GM12878 (cell line): ENCODE data around the gene TCF7. TPM values are rescaled to one million over a fixed set of nuclear protein-coding genes. Genes with fewer than 3 reads are reported as not detected.

Experiments
- ATAC-seq: fragments of 200-7000 bp; cut with Tn5 transposase; 3 replicates; pipeline ENCODE4 v1.9.1; 2020; ENCODE audit warnings: mild to moderate bottlenecking, moderate library complexity
- BruUV-seq: library from RNA; stranded (reverse); fragments of 400-500 nt; replicated peaks from 2 replicates; lab custom pipeline; 2021; lab: Mats Ljungman, UMichigan
- CTCF ChIA-PET: fragments of 300-600 bp; sonication (Branson Sonifier 250); formaldehyde crosslinking; extraction: SDS; loops from one replicate; lab custom pipeline; 2021; ENCODE audit warnings: inconsistent platforms; lab: Yijun Ruan, JAX
- POLR2A ChIA-PET: fragments of 350-600 bp; formaldehyde crosslinking; extraction: SDS; loops from one replicate; lab custom pipeline; 2021; ENCODE audit warnings: inconsistent platforms; lab: Charles Lee
- RAD21 ChIA-PET: fragments of 300-600 bp; sonication (Branson Sonifier 250); formaldehyde crosslinking; loops from one replicate; lab custom pipeline; 2023; ENCODE audit warnings: antibody characterized with exemption; ENCODE audit not compliant: unreplicated experiment; lab: Charles Lee
- SMC1A ChIA-PET: fragments of 300-600 bp; sonication (Branson Sonifier 250); formaldehyde crosslinking; loops from one replicate; lab custom pipeline; 2023; ENCODE audit not compliant: unreplicated experiment, uncharacterized antibody; lab: Charles Lee
- DNase-seq: peaks from one replicate; pipeline ENCODE4 v3.0.0-alpha.2; 2011; ENCODE audit warnings: low read depth, low spot score
- FAIRE-seq: peaks from 3 replicates; lab custom pipeline; 2011; peaks lifted over from hg19 to GRCh38; lab: Jason Lieb, UNC
- H2AFZ ChIP-seq: 2 replicates; pipeline ENCODE4 v1.6.0; 2011; ENCODE audit warnings: low read depth, low read length, control low read depth; ENCODE audit not compliant: control insufficient read depth
- H3K27ac ChIP-seq: 2 replicates; pipeline ENCODE4 v1.5.1; 2011; ENCODE audit warnings: control low read depth; ENCODE audit not compliant: control insufficient read depth, insufficient read depth
- H3K27me3 ChIP-seq, 2 experiments: replicated peaks in 1 of 2; 2 replicates each; pipeline versions ENCODE4 v1.6.0 to v1.6.1; 2011; ENCODE audit warnings: low read length in 1 of 2; ENCODE audit not compliant: control insufficient read depth in 2 of 2, insufficient read depth in 2 of 2
- H3K36me3 ChIP-seq, 2 experiments: 2 replicates each; pipeline ENCODE4 v1.5.1; 2011; ENCODE audit warnings: low read length in 1 of 2; ENCODE audit not compliant: control insufficient read depth in 2 of 2, insufficient read depth in 2 of 2
- H3K4me1 ChIP-seq: 2 replicates; pipeline ENCODE4 v1.6.1; 2011; ENCODE audit warnings: mild to moderate bottlenecking, low read length, moderate library complexity, mixed read lengths; ENCODE audit not compliant: control insufficient read depth, insufficient read depth
- H3K4me2 ChIP-seq: 2 replicates; pipeline ENCODE4 v1.6.0; 2011; ENCODE audit warnings: control low read depth; ENCODE audit not compliant: control insufficient read depth, insufficient read depth
- H3K4me3 ChIP-seq: fragments of 200-600 bp; sonication (generic); 2 replicates; pipeline ENCODE4 v1.5.1; 2016
- H3K79me2 ChIP-seq: 2 replicates; pipeline ENCODE4 v1.6.0; 2011; ENCODE audit warnings: low read length; ENCODE audit not compliant: control insufficient read depth, insufficient read depth
- H3K9ac ChIP-seq: 2 replicates; pipeline ENCODE4 v1.8.0; 2011; ENCODE audit warnings: low read length, control low read depth, mixed read lengths; ENCODE audit not compliant: control insufficient read depth, insufficient read depth
- H3K9me3 ChIP-seq: replicated peaks from 3 replicates; pipeline ENCODE4 v1.5.1; 2011; ENCODE audit warnings: mild to moderate bottlenecking, low read length; ENCODE audit not compliant: control insufficient read depth, insufficient read depth
- H4K20me1 ChIP-seq: 2 replicates; pipeline ENCODE4 v1.6.0; 2011; ENCODE audit not compliant: control insufficient read depth, insufficient read depth
- BCL3 ChIP-seq: IDR thresholded peaks from 2 replicates; pipeline ENCODE4 v1.6.1; 2011; ENCODE audit warnings: borderline replicate concordance, low read depth, mild to moderate bottlenecking, moderate library complexity, low read length; ENCODE audit not compliant: insufficient read depth, poor library complexity, severe bottlenecking
- BMI1 ChIP-seq: fragments of 450-650 bp; IDR thresholded peaks from 2 replicates; pipeline ENCODE4 v1.6.1; 2016; ENCODE audit warnings: mild to moderate bottlenecking, moderate library complexity, borderline replicate concordance
- EED ChIP-seq: sonication (generic); IDR thresholded peaks from 2 replicates; pipeline ENCODE4 v1.6.1; 2016; ENCODE audit warnings: antibody characterized with exemption, low read depth
- ELK1 ChIP-seq: IDR thresholded peaks from 2 replicates; pipeline ENCODE4 v1.6.1; 2012; ENCODE audit warnings: low read depth, low read length, improper control_type of control experiment
- MAX ChIP-seq: IDR thresholded peaks from 2 replicates; pipeline ENCODE4 v1.6.1; 2012; ENCODE audit warnings: low read depth, low read length, improper control_type of control experiment
- PKNOX1 ChIP-seq: fragments of 450-650 bp; IDR thresholded peaks from 2 replicates; pipeline ENCODE4 v1.6.1; 2016; ENCODE audit warnings: mild to moderate bottlenecking
- PML ChIP-seq: IDR thresholded peaks from 2 replicates; pipeline ENCODE4 v1.6.1; 2012; ENCODE audit warnings: low read length, inconsistent platforms
- POU2F2 ChIP-seq: IDR thresholded peaks from 3 replicates; pipeline ENCODE4 v1.6.1; 2011; ENCODE audit warnings: low read depth, mild to moderate bottlenecking, low read length, borderline replicate concordance
- SMAD5 ChIP-seq: IDR thresholded peaks from 2 replicates; pipeline ENCODE4 v1.6.1; 2016; ENCODE audit warnings: antibody characterized with exemption, low read depth
- SUPT20H ChIP-seq: IDR thresholded peaks from 2 replicates; pipeline ENCODE4 v1.6.1; 2011; ENCODE audit warnings: low read depth, mild to moderate bottlenecking, low read length, moderate library complexity, borderline replicate concordance; ENCODE audit not compliant: control insufficient read depth
- TCF3 ChIP-seq: IDR thresholded peaks from 2 replicates; pipeline ENCODE4 v1.6.1; 2012; ENCODE audit warnings: low read depth, mild to moderate bottlenecking, low read length, borderline replicate concordance; ENCODE audit not compliant: insufficient read depth
- ZNF207 ChIP-seq: fragments of 450-650 bp; IDR thresholded peaks from 2 replicates; pipeline ENCODE4 v1.6.1; 2014; ENCODE audit warnings: antibody characterized with exemption, mild to moderate bottlenecking, borderline replicate concordance
- WGBS: methylation state at CpG from one replicate; pipeline ENCODE4 v1.1.6; 2016; ENCODE audit warnings: low lambda C conversion rate; ENCODE audit not compliant: insufficient replicate concordance, insufficient coverage; ENCODE audit errors: missing lambda C conversion rate; 5-methylcytosine and 5-hydroxymethylcytosine counted together
- in situ Hi-C: fragments of 300-500 bp; cut with MboI; formaldehyde crosslinking; loops from 9 replicates; pipeline ENCODE4 v1.14.3; 2018; ENCODE audit warnings: mixed read lengths
- intact Hi-C: fragments of 100-400 bp; cut with micrococcal nuclease; formaldehyde crosslinking; loops from one replicate; pipeline ENCODE4 v1.14.2; 2022; ENCODE audit not compliant: unreplicated experiment
- polyA plus RNA-seq, 11 experiments: library from polyadenylated mRNA; depleted of rRNA in 4 of 11; unstranded in 6 of 11; stranded (reverse) in 5 of 11; fragments of >200 nt; fragmentation: Nextera tagmentation in 4 of 11; fragmentation: Illumina TruSeq in 1 of 11; extraction: Ambion mirVana in 4 of 11; extraction: Trizol in 1 of 11; gene quantifications; 1 replicate in 1 of 11; 2 replicates in 10 of 11; pipeline versions ENCODE4 v1.2.1 to v1.2.3, GENCODE V29; 2011 to 2016; ENCODE audit warnings: inconsistent platforms in 2 of 11, missing spikeins in 2 of 11, low read depth in 1 of 11
- total RNA-seq, 4 experiments: library from RNA; depleted of rRNA in 3 of 4; stranded (reverse); fragments of >200 nt in 3 of 4; fragmentation: Illumina TruSeq in 1 of 4; extraction: Trizol in 1 of 4; gene quantifications; 2 replicates each; pipeline versions ENCODE4 v1.2.1 to v1.2.3, GENCODE V29; 2013 to 2021

Gene TCF7
- total and polyA plus RNA-seq, 10 of the 15 experiments (the other 5 are each of a cell fraction or from before 2014, with no cell fraction given): 10.0 to 60.2 (median 23.6) TPM

GRCh38 chr5:134084022-134084565 lies 30.4 kb upstream of the TCF7 start:
- H3K9ac ChIP-seq: no peak overlapping the region
- FAIRE-seq: no peak
- no peaks in the 10 kb centered on the region for H3K4me1 ChIP-seq
- ChIA-PET RAD21 (interaction anchor here (1.1 to 1.2 kb wide), 2 partner anchors 10 to 44 kb away, joined by 3 to 5 read pairs; no protein-coding TSS in a partner anchor), SMC1A (interaction anchor here (1.6 to 3.2 kb wide), 3 partner anchors 11 to 16 kb away, joined by 3 to 13 read pairs (median 8); no protein-coding TSS in a partner anchor), POLR2A (interaction anchor here (0.6 to 1.4 kb wide), 3 partner anchors 16 to 356 kb away, joined by 3 to 4 read pairs (median 3); no protein-coding TSS in a partner anchor), CTCF (interaction anchor here (0.8 to 2.4 kb wide), 3 partner anchors 10 to 87 kb away, joined by 3 to 7 read pairs (median 6); no protein-coding TSS in a partner anchor)
- intact Hi-C loops (no loop called here), in situ Hi-C loops (no loop called here)
- no peak overlapping the region for H3K27ac ChIP-seq
- H3K4me2 ChIP-seq: no peak overlapping the region
- no peak for DNase-seq
- H2AFZ ChIP-seq: no peak overlapping the region
- 36% methylated on average over 5 of the region's 5 CpGs for WGBS
- no TSS peak for BruUV-seq
- no peak for ATAC-seq
- no peaks in the 10 kb centered on the region for H3K9me3 ChIP-seq
- H3K79me2 ChIP-seq: no peaks in the 10 kb centered on the region
- TF ChIP-seq SMAD5: no peak
- no peak for TF ChIP-seq BMI1
- TF ChIP-seq PML: no peak
- TF ChIP-seq ZNF207: no peak
- no peaks in the 10 kb centered on the region for H4K20me1 ChIP-seq
- no peaks in the 10 kb centered on the region for H3K36me3 ChIP-seq
- no peaks in the 10 kb centered on the region for H3K27me3 ChIP-seq
- H3K4me3 ChIP-seq: no peak overlapping the region

- Histone ChIP-seq H3K9me3 (no peaks in the 10 kb centered on the region), H3K4me2 (no peak overlapping the region), H3K4me3 (no peak overlapping the region), H3K79me2 (no peaks in the 10 kb centered on the region), H3K27ac (no peak overlapping the region), H3K27me3 (no peaks in the 10 kb centered on the region), H3K4me1 (no peaks in the 10 kb centered on the region), H3K36me3 (no peaks in the 10 kb centered on the region), H4K20me1 (no peaks in the 10 kb centered on the region), H3K9ac (no peak overlapping the region), H2AFZ (no peak overlapping the region)
- in situ Hi-C loops (no loop called here), intact Hi-C loops (no loop called here)
- no peak for ATAC-seq
- BruUV-seq: no TSS peak
- no peak for FAIRE-seq
- 50% methylated on average over 2 of the region's 2 CpGs for WGBS
- ChIA-PET POLR2A (interaction anchor here (0.6 to 2.2 kb wide), 4 partner anchors 14 to 355 kb away, joined by 3 to 6 read pairs (median 4); no protein-coding TSS in a partner anchor), SMC1A (interaction anchor here (1.6 to 3.2 kb wide), 3 partner anchors 11 to 15 kb away, joined by 3 to 13 read pairs (median 8); no protein-coding TSS in a partner anchor), RAD21 (interaction anchor here (1.1 to 1.2 kb wide), 2 partner anchors 10 to 45 kb away, joined by 3 to 5 read pairs; no protein-coding TSS in a partner anchor), CTCF (interaction anchor here (0.8 to 1.5 kb wide), 3 partner anchors 10 to 88 kb away, joined by 3 to 7 read pairs (median 3); no protein-coding TSS in a partner anchor)
- no peak for DNase-seq
- no peak for TF ChIP-seq EED
- no peak for TF ChIP-seq PKNOX1
- no peak for TF ChIP-seq MAX
- TF ChIP-seq TCF3: no peak
- TF ChIP-seq PML: no peak
- no peak for TF ChIP-seq POU2F2
- TF ChIP-seq ELK1: no peak
- no peak for TF ChIP-seq SUPT20H
- TF ChIP-seq BCL3: no peak
Measured at GRCh38 chr5:134084570-134084969, 29.9 kb upstream of the TCF7 start.
